NT2/D1 (cell line): ENCODE measurements around the gene PEAK1.

Experiments used
- DNase-seq: peaks from one replicate; pipeline ENCODE4 v3.0.0-alpha.2; 2011; ENCODE audit warnings: low read depth, low spot score
- H3K27me3 ChIP-seq: 2 replicates; pipeline ENCODE4 v1.6.0; 2011; ENCODE audit warnings: mild to moderate bottlenecking; ENCODE audit not compliant: insufficient read length, insufficient read depth
- H3K36me3 ChIP-seq: 2 replicates; pipeline ENCODE4 v1.6.1; 2011; ENCODE audit warnings: mild to moderate bottlenecking, low read length, mixed read lengths; ENCODE audit not compliant: insufficient read depth, insufficient read length
- H3K4me1 ChIP-seq: 2 replicates; pipeline ENCODE4 v1.5.1; 2011; ENCODE audit not compliant: insufficient read depth, insufficient read length
- H3K4me3 ChIP-seq: 2 replicates; pipeline ENCODE4 v1.5.1; 2011; ENCODE audit warnings: low read depth; ENCODE audit not compliant: insufficient read length
- H3K9ac ChIP-seq: 2 replicates; pipeline ENCODE4 v1.6.0; 2011; ENCODE audit warnings: low read depth; ENCODE audit not compliant: insufficient read length
- H3K9me3 ChIP-seq: 2 replicates; pipeline ENCODE4 v1.5.1; 2011; ENCODE audit warnings: mild to moderate bottlenecking, low read length; ENCODE audit not compliant: insufficient read depth
- SUZ12 ChIP-seq: IDR thresholded peaks from 2 replicates; pipeline ENCODE4 v1.6.1; 2011; ENCODE audit not compliant: insufficient read length, insufficient read depth; ENCODE audit errors: extremely low read depth
- YY1 ChIP-seq: IDR thresholded peaks from 2 replicates; pipeline ENCODE4 v1.6.1; 2011; ENCODE audit not compliant: insufficient read length, insufficient read depth
- ZNF274 ChIP-seq: IDR thresholded peaks from 2 replicates; pipeline ENCODE4 v1.6.1; 2011; ENCODE audit warnings: mild to moderate bottlenecking, low read depth, low read length

The PEAK1 gene

GRCh38 chr15:77440378-77440999 is 20.6 kb upstream of the PEAK1 start:
- Histone ChIP-seq H3K4me3 (no peak overlapping the region), H3K36me3 (no peaks in the 10 kb centered on the region), H3K9ac (no peak overlapping the region), H3K4me1 (no peaks in the 10 kb centered on the region), H3K9me3 (no peaks in the 10 kb centered on the region), H3K27me3 (no peaks in the 10 kb centered on the region)
- no peak for DNase-seq
- TF ChIP-seq ZNF274 = no peak
- TF ChIP-seq SUZ12 = no peak

- DNase-seq = no peak
- H3K4me1 ChIP-seq = no peaks in the 10 kb centered on the region
- no peaks in the 10 kb centered on the region for H3K36me3 ChIP-seq
- no peak overlapping the region for H3K4me3 ChIP-seq
- H3K27me3 ChIP-seq = no peaks in the 10 kb centered on the region
- no peaks in the 10 kb centered on the region for H3K9me3 ChIP-seq
- TF ChIP-seq SUZ12 (no peak), ZNF274 (no peak), YY1 (no peak)
- H3K9ac ChIP-seq = no peak overlapping the region
Measured at GRCh38 chr15:77437264-77437663, 17.4 kb upstream of the PEAK1 start.

GRCh38 chr15:77436822-77437221 is 16.9 kb upstream of the PEAK1 start:
- H3K9me3 ChIP-seq = no peaks in the 10 kb centered on the region
- no peaks in the 10 kb centered on the region for H3K4me1 ChIP-seq
- no peaks in the 10 kb centered on the region for H3K27me3 ChIP-seq
- H3K4me3 ChIP-seq = no peak overlapping the region
- no peak overlapping the region for H3K9ac ChIP-seq
- H3K36me3 ChIP-seq = no peaks in the 10 kb centered on the region
- no peak for DNase-seq
- no peak for TF ChIP-seq SUZ12
- TF ChIP-seq ZNF274 = no peak
- TF ChIP-seq YY1 = no peak

- H3K4me3 ChIP-seq = no peak overlapping the region
- H3K27me3 ChIP-seq = no peaks in the 10 kb centered on the region
- no peaks in the 10 kb centered on the region for H3K9me3 ChIP-seq
- no peaks in the 10 kb centered on the region for H3K4me1 ChIP-seq
- H3K9ac ChIP-seq = no peak overlapping the region
- no peak for DNase-seq
- no peak for TF ChIP-seq ZNF274
- no peak for TF ChIP-seq YY1
- TF ChIP-seq SUZ12 = no peak
- H3K36me3 ChIP-seq = no peaks in the 10 kb centered on the region
Measured at GRCh38 chr15:77430652-77431051, 10.7 kb upstream of the PEAK1 start.

GRCh38 chr15:77430213-77430612 is 10.3 kb upstream of the PEAK1 start:
- TF ChIP-seq ZNF274 (no peak), YY1 (no peak), SUZ12 (no peak)
- H3K9ac ChIP-seq = no peak overlapping the region
- no peak for DNase-seq
- no peaks in the 10 kb centered on the region for H3K36me3 ChIP-seq
- H3K4me1 ChIP-seq = no peaks in the 10 kb centered on the region
- H3K27me3 ChIP-seq = no peaks in the 10 kb centered on the region
- no peaks in the 10 kb centered on the region for H3K9me3 ChIP-seq
- no peak overlapping the region for H3K4me3 ChIP-seq

- no peak for TF ChIP-seq SUZ12
- no peak for TF ChIP-seq YY1
- TF ChIP-seq ZNF274 = no peak
- Histone ChIP-seq H3K4me3 (no peak overlapping the region), H3K27me3 (no peaks in the 10 kb centered on the region), H3K9ac (no peak overlapping the region), H3K9me3 (no peaks in the 10 kb centered on the region), H3K36me3 (no peaks in the 10 kb centered on the region), H3K4me1 (no peaks in the 10 kb centered on the region)
- no peak for DNase-seq
Measured at GRCh38 chr15:77426871-77427270, 7.0 kb upstream of the PEAK1 start.

- Histone ChIP-seq H3K9ac (no peak overlapping the region), H3K9me3 (no peaks in the 10 kb centered on the region), H3K4me1 (no peaks in the 10 kb centered on the region), H3K36me3 (no peaks in the 10 kb centered on the region), H3K4me3 (no peak overlapping the region), H3K27me3 (no peaks in the 10 kb centered on the region)
- DNase-seq = no peak
- no peak for TF ChIP-seq YY1
- TF ChIP-seq SUZ12 = no peak
- TF ChIP-seq ZNF274 = no peak
Measured at GRCh38 chr15:77426377-77426776, 6.5 kb upstream of the PEAK1 start.

- Histone ChIP-seq H3K9me3 (no peaks in the 10 kb centered on the region), H3K4me3 (no peak overlapping the region), H3K4me1 (no peaks in the 10 kb centered on the region), H3K36me3 (no peaks in the 10 kb centered on the region), H3K9ac (no peak overlapping the region), H3K27me3 (no peaks in the 10 kb centered on the region)
- no peak for TF ChIP-seq ZNF274
- TF ChIP-seq YY1 = no peak
- TF ChIP-seq SUZ12 = no peak
- no peak for DNase-seq
Measured at GRCh38 chr15:77425104-77425503, 5.2 kb upstream of the PEAK1 start.
